Loucy (cell line): ENCODE data around the gene POLR1D.

ENCODE experiments used
- CTCF ChIP-seq: fragments of 200-600 bp; sonication (generic); conservative IDR thresholded peaks from 2 replicates; pipeline ENCODE4 v1.5.1; 2014; ENCODE audit warnings: mild to moderate bottlenecking, antibody characterized with exemption, low read length
- EZH2phosphoT487 ChIP-seq: fragments of 200-600 bp; IDR thresholded peaks from 2 replicates; pipeline ENCODE4 v1.6.1; 2018; ENCODE audit warnings: antibody characterized with exemption, mild to moderate bottlenecking, moderate library complexity, borderline replicate concordance

GRCh38 chr13:27620377-27621115, 1.1 kb upstream of the POLR1D start, which contains the start of gene LNX2:
- TF ChIP-seq CTCF (no peak), EZH2phosphoT487 (no peak)
